H1 (cell line): ENCODE results near the gene PSMG2. TPM values are rescaled to one million over a fixed set of nuclear protein-coding genes. Genes with fewer than 3 reads are reported as not detected.
A peak's percentile ranks its signal among the peaks of the same experiment; 100 is the strongest.

Experiments
- CREB1 ChIP-seq: IDR thresholded peaks from 2 replicates; pipeline ENCODE4 v1.6.1; 2012; ENCODE audit warnings: inconsistent platforms
- HDAC2 ChIP-seq, 2 experiments: fragments of 300-600 bp in 1 of 2; sonication (generic) in 1 of 2; IDR thresholded peaks; 2 replicates each; pipeline ENCODE4 v1.6.1; 2011 to 2012; ENCODE audit warnings: low read depth in 2 of 2, low read length in 2 of 2, mild to moderate bottlenecking in 2 of 2, moderate library complexity in 2 of 2, borderline replicate concordance in 1 of 2, inconsistent platforms in 1 of 2
- polyA plus RNA-seq, 7 experiments: library from polyadenylated mRNA; depleted of rRNA in 3 of 7; stranded (reverse) in 5 of 7; unstranded in 2 of 7; fragments of >200 nt in 5 of 7; fragments of 200-250 nt in 2 of 7; gene quantifications; 1 replicate in 5 of 7; 2 replicates in 1 of 7; 4 replicates in 1 of 7; pipeline versions ENCODE4 v1.2.1 to v1.2.3, GENCODE V29; 2011 to 2013; ENCODE audit warnings: missing spikeins in 2 of 7, mixed read lengths in 2 of 7
- total RNA-seq: library from RNA; stranded (reverse); fragmentation: NEBNext Ultra II Directional; extraction: Animal tissue kit (Norgen Biotek cat#: 25700); gene quantifications from 2 replicates; pipeline ENCODE4 v1.2.1, GENCODE V29; 2021

PSMG2 gene
- total and polyA plus RNA-seq, 2 of the 8 experiments (the other 6 are each of a cell fraction or from before 2014, with no cell fraction given): 52.9 to 79.3 TPM

- no peak for TF ChIP-seq HDAC2 (IDR thresholded peaks at IDR 0.05; ENCODE audit: borderline replicate concordance in 1 of 2, low read depth in 2 of 2, low read length in 2 of 2)
- TF ChIP-seq CREB1: peak; percentile 32; the same call in 1 of the 2 replicates
Measured at GRCh38 chr18:12766986-12767433, 64.2 kb downstream of the PSMG2 start (continued).
